RWPE2 (cell line): ENCODE data around the gene MED26.

Experiments used
- ATAC-seq: fragments of 200-7000 bp; cut with Tn5 transposase; 3 replicates; pipeline ENCODE4 v1.9.1; 2021; ENCODE audit warnings: low read depth
- DNase-seq: peaks from one replicate; pipeline ENCODE4 v3.0.0-alpha.2; 2020; ENCODE audit warnings: low spot score
- H3K27ac ChIP-seq: fragments of 450-650 bp; 2 replicates; pipeline ENCODE4 v1.5.1; 2017; ENCODE audit warnings: mild to moderate bottlenecking; ENCODE audit not compliant: poor library complexity, severe bottlenecking
- H3K27me3 ChIP-seq: fragments of 250-450 bp; sonication (Bioruptor Pico); 2 replicates; pipeline ENCODE4 v1.5.1; 2021; ENCODE audit warnings: mild to moderate bottlenecking, moderate library complexity; ENCODE audit not compliant: insufficient read depth, poor library complexity, severe bottlenecking
- H3K36me3 ChIP-seq: fragments of 250-450 bp; sonication (Bioruptor Pico); 2 replicates; pipeline ENCODE4 v1.5.1; 2020; ENCODE audit warnings: low read depth, mild to moderate bottlenecking, moderate library complexity
- H3K4me1 ChIP-seq: fragments of 250-450 bp; sonication (Bioruptor Pico); 2 replicates; pipeline ENCODE4 v1.5.1; 2021; ENCODE audit warnings: mild to moderate bottlenecking, moderate library complexity; ENCODE audit not compliant: insufficient read depth, poor library complexity, severe bottlenecking
- H3K4me3 ChIP-seq: fragments of 250-450 bp; sonication (Bioruptor Pico); 2 replicates; pipeline ENCODE4 v1.5.1; 2021; ENCODE audit warnings: mild to moderate bottlenecking, moderate library complexity; ENCODE audit not compliant: severe bottlenecking
- H3K9me3 ChIP-seq: fragments of 250-450 bp; sonication (Bioruptor Pico); 2 replicates; pipeline ENCODE4 v1.5.1; 2021; ENCODE audit warnings: mild to moderate bottlenecking, moderate library complexity; ENCODE audit not compliant: severe bottlenecking
- TF ChIP-seq, protein P1 (sequence below): fragments of 450-650 bp; IDR thresholded peaks from one replicate; pipeline ENCODE4 v1.5.1; 2017; ENCODE audit warnings: mild to moderate bottlenecking, moderate library complexity; ENCODE audit not compliant: poor library complexity, severe bottlenecking

The MED26 gene

DNA sequence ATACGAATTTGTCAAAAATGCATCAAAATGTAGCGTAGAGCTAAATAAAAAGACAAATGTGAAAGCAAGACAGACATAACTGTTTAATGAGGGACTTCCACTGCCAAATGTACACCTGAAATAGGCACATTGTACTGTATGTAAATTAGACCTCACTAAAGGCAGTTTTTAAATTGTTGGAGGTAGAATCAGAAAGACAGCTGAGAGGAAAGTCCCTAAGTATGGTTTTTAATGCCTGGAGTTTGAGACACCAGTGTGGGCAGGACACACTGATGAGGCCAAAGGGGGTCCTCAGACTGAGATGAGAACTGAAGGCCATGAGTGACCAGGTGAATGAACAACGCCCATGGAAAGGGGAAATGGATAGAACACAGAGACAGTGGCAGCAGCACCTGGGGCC is 22.9 kb downstream of the MED26 start:
- Histone ChIP-seq H3K4me1 (peaks cover 3% of the 10 kb centered on the region), H3K4me3 (no peak overlapping the region), H3K36me3 (no peaks in the 10 kb centered on the region), H3K27me3 (no peaks in the 10 kb centered on the region), H3K9me3 (no peaks in the 10 kb centered on the region), H3K27ac (no peak overlapping the region)
- TF ChIP-seq, protein P1, sequence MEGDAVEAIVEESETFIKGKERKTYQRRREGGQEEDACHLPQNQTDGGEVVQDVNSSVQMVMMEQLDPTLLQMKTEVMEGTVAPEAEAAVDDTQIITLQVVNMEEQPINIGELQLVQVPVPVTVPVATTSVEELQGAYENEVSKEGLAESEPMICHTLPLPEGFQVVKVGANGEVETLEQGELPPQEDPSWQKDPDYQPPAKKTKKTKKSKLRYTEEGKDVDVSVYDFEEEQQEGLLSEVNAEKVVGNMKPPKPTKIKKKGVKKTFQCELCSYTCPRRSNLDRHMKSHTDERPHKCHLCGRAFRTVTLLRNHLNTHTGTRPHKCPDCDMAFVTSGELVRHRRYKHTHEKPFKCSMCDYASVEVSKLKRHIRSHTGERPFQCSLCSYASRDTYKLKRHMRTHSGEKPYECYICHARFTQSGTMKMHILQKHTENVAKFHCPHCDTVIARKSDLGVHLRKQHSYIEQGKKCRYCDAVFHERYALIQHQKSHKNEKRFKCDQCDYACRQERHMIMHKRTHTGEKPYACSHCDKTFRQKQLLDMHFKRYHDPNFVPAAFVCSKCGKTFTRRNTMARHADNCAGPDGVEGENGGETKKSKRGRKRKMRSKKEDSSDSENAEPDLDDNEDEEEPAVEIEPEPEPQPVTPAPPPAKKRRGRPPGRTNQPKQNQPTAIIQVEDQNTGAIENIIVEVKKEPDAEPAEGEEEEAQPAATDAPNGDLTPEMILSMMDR = no peak
- no peak for DNase-seq
- no peak for ATAC-seq

DNA sequence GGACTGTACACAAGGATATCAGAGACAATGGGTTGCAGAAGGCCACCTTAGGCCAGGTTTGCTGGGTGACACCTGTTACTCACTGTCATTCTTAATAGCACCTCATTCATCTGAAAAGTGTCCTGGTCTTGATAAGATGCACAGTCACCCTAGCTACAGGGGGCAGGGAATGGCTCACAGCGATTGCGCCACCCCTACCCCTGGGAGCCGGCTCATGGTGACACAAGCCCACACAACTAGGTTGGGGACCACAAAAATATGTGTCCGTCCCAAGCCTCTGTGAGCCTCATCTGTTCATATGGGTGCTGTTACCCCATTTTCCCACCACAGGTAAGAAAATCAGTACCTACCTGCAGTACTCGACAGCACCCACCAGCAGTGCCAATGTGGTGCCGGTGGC is 23.4 kb downstream of the MED26 start:
- TF ChIP-seq, protein P1 = no peak
- Histone ChIP-seq H3K36me3 (no peaks in the 10 kb centered on the region), H3K4me3 (no peak overlapping the region), H3K27me3 (no peaks in the 10 kb centered on the region), H3K9me3 (no peaks in the 10 kb centered on the region), H3K4me1 (peaks cover 3% of the 10 kb centered on the region), H3K27ac (no peak overlapping the region)
- DNase-seq = no peak
- no peak for ATAC-seq

DNA sequence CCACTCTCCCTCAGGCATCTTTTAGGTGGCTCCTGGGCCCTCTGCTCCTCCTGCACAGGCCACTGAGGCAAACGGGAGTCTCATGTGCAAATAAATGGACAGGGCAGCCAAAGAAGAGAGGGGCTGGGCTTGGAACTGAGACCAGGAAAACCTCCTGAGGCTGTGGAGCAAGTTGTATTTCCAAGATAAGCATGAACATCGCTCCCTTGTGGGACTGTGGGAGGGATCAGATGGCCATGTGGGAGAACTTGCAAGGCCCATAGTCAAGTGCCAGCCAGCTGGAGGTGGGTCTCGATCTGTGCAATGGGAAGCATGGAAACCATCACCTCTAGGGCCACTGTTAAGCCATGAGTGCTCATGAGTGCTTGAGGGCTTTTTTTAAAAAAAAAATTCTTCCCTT is 24.9 kb downstream of the MED26 start:
- TF ChIP-seq, protein P1 = no peak
- no peak for DNase-seq
- Histone ChIP-seq H3K9me3 (no peaks in the 10 kb centered on the region), H3K4me3 (no peak overlapping the region), H3K27ac (no peak overlapping the region), H3K27me3 (no peaks in the 10 kb centered on the region), H3K36me3 (no peaks in the 10 kb centered on the region), H3K4me1 (no peaks in the 10 kb centered on the region)
- no peak for ATAC-seq

DNA sequence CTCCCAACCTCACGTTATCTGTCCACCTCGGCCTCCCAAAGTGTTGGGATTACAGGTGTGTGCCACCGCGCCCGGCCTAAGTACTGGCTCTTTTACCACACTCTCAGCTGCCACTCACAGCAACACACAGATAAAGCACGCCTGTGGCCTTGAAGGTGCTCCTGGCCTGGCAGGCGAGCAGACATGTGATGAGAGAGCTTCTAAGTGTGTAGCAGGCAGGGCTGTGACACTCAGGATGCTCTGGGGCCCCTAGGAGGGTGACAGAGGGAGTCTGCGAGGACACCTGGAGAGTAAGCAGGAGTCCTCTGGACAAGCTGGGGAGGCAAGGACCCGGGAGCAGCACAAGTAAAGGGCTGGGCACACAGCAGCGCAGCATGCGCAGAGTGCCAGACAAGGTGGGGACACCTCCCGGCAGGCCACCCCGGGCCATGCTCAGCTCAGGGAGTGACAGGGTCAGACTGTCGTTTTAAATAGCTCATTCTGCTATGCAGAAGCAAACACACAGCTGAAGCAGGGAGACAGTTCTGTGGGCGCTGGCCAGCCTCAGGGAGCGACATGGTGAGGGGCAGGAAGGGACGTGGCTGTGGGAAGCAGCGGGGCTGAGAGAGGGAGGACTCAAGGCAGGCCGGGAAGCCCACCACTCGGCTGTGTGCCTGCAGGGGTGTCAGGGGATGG is 26.5 kb downstream of the MED26 start:
- TF ChIP-seq, protein P1 = no peak
- H3K4me3 ChIP-seq = no peak overlapping the region
- ATAC-seq = no peak
- no peaks in the 10 kb centered on the region for H3K27me3 ChIP-seq
- DNase-seq = no peak
- H3K27ac ChIP-seq = no peak overlapping the region
- H3K36me3 ChIP-seq = no peaks in the 10 kb centered on the region
- H3K4me1 ChIP-seq = peaks cover under 1% of the 10 kb centered on the region
- H3K9me3 ChIP-seq = no peaks in the 10 kb centered on the region

DNA sequence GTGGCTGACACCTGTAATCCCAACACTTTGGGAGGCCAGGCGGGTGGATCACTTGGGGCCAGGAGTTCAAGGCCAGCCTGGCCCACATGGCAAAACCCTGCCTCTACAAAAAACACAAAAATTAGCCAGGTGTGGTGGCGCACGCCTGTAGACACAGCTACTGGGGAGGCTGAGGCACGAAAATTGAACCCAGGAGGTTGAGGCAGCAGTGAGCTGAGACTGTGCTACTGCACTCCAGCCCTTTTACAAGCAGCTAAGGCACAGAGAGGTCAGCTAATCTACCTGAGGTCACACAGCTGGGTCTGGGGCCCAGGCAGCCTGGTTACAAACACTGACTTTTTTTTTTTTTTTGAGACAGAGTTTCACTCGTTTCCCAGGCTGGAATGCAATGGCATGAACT is 27.2 kb downstream of the MED26 start:
- no peak for ATAC-seq
- peaks cover 2% of the 10 kb centered on the region for H3K4me1 ChIP-seq

More for the DNA sequence above, 27.2 kb downstream of the MED26 start:
- H3K4me3 ChIP-seq = no peak overlapping the region
- no peak for DNase-seq
- H3K27me3 ChIP-seq = no peaks in the 10 kb centered on the region
- H3K9me3 ChIP-seq = no peaks in the 10 kb centered on the region
- H3K36me3 ChIP-seq = no peaks in the 10 kb centered on the region
- H3K27ac ChIP-seq = no peak overlapping the region
- TF ChIP-seq, protein P1 = no peak
